H9 (cell line): ENCODE results near the gene PKNOX2. TPM values are rescaled to one million over a fixed set of nuclear protein-coding genes. Genes with fewer than 3 reads are reported as not detected.

Experiments used
- DNase-seq: peaks from one replicate; pipeline ENCODE4 v3.0.0-alpha.2; 2017
- H2AFZ ChIP-seq: one replicate; pipeline ENCODE4 v1.6.1; 2013; ENCODE audit warnings: mild to moderate bottlenecking, low read length, control low read depth, moderate library complexity
- H2AK5ac ChIP-seq: 2 replicates; pipeline ENCODE4 v1.6.1; 2013; ENCODE audit warnings: low read length, control low read depth, mixed read lengths; ENCODE audit not compliant: insufficient read length
- H2BK120ac ChIP-seq: one replicate; pipeline ENCODE4 v1.6.1; 2013; ENCODE audit warnings: low read depth, mild to moderate bottlenecking, low read length, control low read depth, inconsistent platforms; ENCODE audit not compliant: poor library complexity, severe bottlenecking
- H2BK12ac ChIP-seq: 2 replicates; pipeline ENCODE4 v1.6.1; 2013; ENCODE audit warnings: low read length, control low read depth, mixed read lengths, low read depth; ENCODE audit not compliant: insufficient read length
- H2BK15ac ChIP-seq: 2 replicates; pipeline ENCODE4 v1.6.1; 2013; ENCODE audit warnings: low read depth, low read length, control low read depth
- H2BK20ac ChIP-seq: one replicate; pipeline ENCODE4 v1.6.1; 2013; ENCODE audit warnings: low read depth, mild to moderate bottlenecking, low read length, control low read depth, inconsistent platforms; ENCODE audit not compliant: poor library complexity, severe bottlenecking
- H2BK5ac ChIP-seq: 2 replicates; pipeline ENCODE4 v1.6.1; 2013; ENCODE audit warnings: low read length, control low read depth, mixed read lengths; ENCODE audit not compliant: insufficient read length
- H3K14ac ChIP-seq: 2 replicates; pipeline ENCODE4 v1.6.1; 2013; ENCODE audit warnings: low read length, control low read depth; ENCODE audit not compliant: insufficient read depth
- H3K18ac ChIP-seq: 2 replicates; pipeline ENCODE4 v1.6.1; 2013; ENCODE audit warnings: low read depth, mild to moderate bottlenecking, mixed read lengths, low read length, control low read depth; ENCODE audit not compliant: insufficient read length
- H3K23ac ChIP-seq: 2 replicates; pipeline ENCODE4 v1.6.1; 2013; ENCODE audit warnings: low read length, control low read depth, mixed read lengths, low read depth; ENCODE audit not compliant: insufficient read length
- H3K23me2 ChIP-seq: 2 replicates; pipeline ENCODE4 v1.6.1; 2013; ENCODE audit warnings: low read depth, mild to moderate bottlenecking, mixed read lengths, low read length, control low read depth; ENCODE audit not compliant: insufficient read length, poor library complexity, severe bottlenecking
- H3K27ac ChIP-seq: 2 replicates; pipeline ENCODE4 v1.5.1; 2013; ENCODE audit warnings: low read length, control low read depth, mixed read lengths, low read depth; ENCODE audit not compliant: insufficient read length
- H3K27me3 ChIP-seq: 2 replicates; pipeline ENCODE4 v1.6.1; 2013; ENCODE audit warnings: low read length, control low read depth, inconsistent platforms; ENCODE audit not compliant: insufficient read depth
- H3K4ac ChIP-seq: 2 replicates; pipeline ENCODE4 v1.6.1; 2013; ENCODE audit warnings: low read depth, mild to moderate bottlenecking, control low read depth, inconsistent platforms, low read length, moderate library complexity
- H3K4me1 ChIP-seq: 2 replicates; pipeline ENCODE4 v1.6.1; 2013; ENCODE audit warnings: low read length, control low read depth, inconsistent platforms; ENCODE audit not compliant: insufficient read depth
- H3K4me2 ChIP-seq: 2 replicates; pipeline ENCODE4 v1.6.1; 2013; ENCODE audit warnings: low read length, control low read depth, mixed read lengths; ENCODE audit not compliant: insufficient read length, insufficient read depth
- H3K56ac ChIP-seq: 2 replicates; pipeline ENCODE4 v1.6.1; 2013; ENCODE audit warnings: low read depth, mild to moderate bottlenecking, mixed read lengths, low read length, control low read depth; ENCODE audit not compliant: insufficient read length
- H3K79me1 ChIP-seq: 2 replicates; pipeline ENCODE4 v1.6.1; 2013; ENCODE audit warnings: low read depth, mild to moderate bottlenecking, moderate library complexity, low read length, control low read depth, inconsistent platforms; ENCODE audit not compliant: insufficient read depth, poor library complexity, severe bottlenecking
- H3K79me2 ChIP-seq: 2 replicates; pipeline ENCODE4 v1.6.1; 2013; ENCODE audit warnings: low read length, control low read depth, inconsistent platforms; ENCODE audit not compliant: insufficient read depth
- H3K9ac ChIP-seq: 2 replicates; pipeline ENCODE4 v1.6.1; 2013; ENCODE audit warnings: low read length, control low read depth, mixed read lengths; ENCODE audit not compliant: insufficient read length; ENCODE audit errors: extremely low read depth
- H3K9me3 ChIP-seq: one replicate; pipeline ENCODE4 v1.6.1; 2013; ENCODE audit warnings: low read depth, low read length, inconsistent platforms; ENCODE audit not compliant: control insufficient read depth
- H3T11ph ChIP-seq: one replicate; pipeline ENCODE4 v1.6.1; 2013; ENCODE audit warnings: mild to moderate bottlenecking, low read length, control low read depth, inconsistent platforms
- H4K20me1 ChIP-seq: one replicate; pipeline ENCODE4 v1.6.1; 2013; ENCODE audit not compliant: control insufficient read depth, insufficient read length, insufficient read depth
- H4K5ac ChIP-seq: 2 replicates; pipeline ENCODE4 v1.6.1; 2013; ENCODE audit warnings: low read depth, mild to moderate bottlenecking, mixed read lengths, low read length, control low read depth; ENCODE audit not compliant: insufficient read length
- H4K8ac ChIP-seq: replicated peaks from 2 replicates; pipeline ENCODE4 v1.6.1; 2013; ENCODE audit warnings: low read length, control low read depth, mixed read lengths, low read depth; ENCODE audit not compliant: insufficient read length
- H4K91ac ChIP-seq: 2 replicates; pipeline ENCODE4 v1.6.1; 2013; ENCODE audit warnings: low read depth, mild to moderate bottlenecking, moderate library complexity, mixed read lengths, low read length, control low read depth; ENCODE audit not compliant: insufficient read length
- H3K27ac Mint-ChIP-seq, 3 experiments: 2 replicates in 2 of 3; 3 replicates in 1 of 3; pipeline ENCODE4 v1.8.0; 2020 to 2021; ENCODE audit warnings: mixed read lengths in 3 of 3, mild to moderate bottlenecking in 1 of 3, moderate library complexity in 1 of 3
- H3K27me3 Mint-ChIP-seq: 2 replicates; pipeline ENCODE4 v1.8.0; 2021; ENCODE audit warnings: low read depth, mild to moderate bottlenecking, moderate library complexity, mixed read lengths
- H3K36me3 Mint-ChIP-seq, 3 experiments: 2 replicates in 2 of 3; 3 replicates in 1 of 3; pipeline ENCODE4 v1.8.0; 2020 to 2021; ENCODE audit warnings: low read depth in 3 of 3, mixed read lengths in 3 of 3; ENCODE audit not compliant: insufficient read depth in 1 of 3
- H3K4me1 Mint-ChIP-seq, 2 experiments: 2 replicates each; pipeline ENCODE4 v1.8.0; 2020; ENCODE audit warnings: mixed read lengths in 2 of 2
- H3K4me3 Mint-ChIP-seq, 2 experiments: 2 replicates in 1 of 2; 3 replicates in 1 of 2; pipeline ENCODE4 v1.8.0; 2020 to 2021; ENCODE audit warnings: mild to moderate bottlenecking in 2 of 2, mixed read lengths in 2 of 2, moderate library complexity in 1 of 2
- H3K9me3 Mint-ChIP-seq, 2 experiments: 2 replicates in 1 of 2; 3 replicates in 1 of 2; pipeline ENCODE4 v1.8.0; 2020; ENCODE audit warnings: mild to moderate bottlenecking in 2 of 2, mixed read lengths in 2 of 2, moderate library complexity in 1 of 2
- CTCF ChIP-seq: fragments of 200-600 bp; sonication (generic); conservative IDR thresholded peaks from 3 replicates; pipeline ENCODE4 v1.8.0; 2021; ENCODE audit warnings: antibody characterized with exemption, mild to moderate bottlenecking
- WGBS: extraction: QIAGEN DNeasy Blood & Tissue Kit; methylation state at CpG from one replicate; pipeline ENCODE4 v1.1.7; 2013; ENCODE audit warnings: missing lambda C conversion rate, low lambda C conversion rate, mixed read lengths; ENCODE audit not compliant: insufficient read length; ENCODE audit errors: extremely low coverage; 5-methylcytosine and 5-hydroxymethylcytosine counted together
- total RNA-seq: library from RNA; stranded (reverse); gene quantifications from 2 replicates; pipeline ENCODE4 v1.2.1, GENCODE V29; 2021

The PKNOX2 gene
- total RNA-seq, 1 experiment from 2014 or later: 1.3 TPM

- no peak overlapping the region for H2BK12ac ChIP-seq
- H4K5ac ChIP-seq: no peak overlapping the region
- no peak overlapping the region for H3T11ph ChIP-seq
- H4K91ac ChIP-seq: no peak overlapping the region
- no peak overlapping the region for H2BK20ac ChIP-seq
- H2BK5ac ChIP-seq: no peak overlapping the region
- no peak overlapping the region for H3K4me3 Mint-ChIP-seq
- H2AFZ ChIP-seq: no peak overlapping the region
- H3K56ac ChIP-seq: no peak overlapping the region
- H3K23ac ChIP-seq: no peak overlapping the region
- H3K36me3 Mint-ChIP-seq: no peaks in the 10 kb centered on the region
- H3K23me2 ChIP-seq: no peaks in the 10 kb centered on the region
- H2BK120ac ChIP-seq: no peak overlapping the region
- H3K27ac Mint-ChIP-seq: no peak overlapping the region; a peak in 1 of 7 replicates
- H3K79me2 ChIP-seq: no peaks in the 10 kb centered on the region
- no peak overlapping the region for H4K8ac ChIP-seq
- H3K4me1 Mint-ChIP-seq: peaks cover 36 to 48% of the 10 kb centered on the region in 2 experiments
- no peak overlapping the region for H3K14ac ChIP-seq
- no peak overlapping the region for H3K4me2 ChIP-seq
- H2BK15ac ChIP-seq: no peak overlapping the region
- no peaks in the 10 kb centered on the region for H3K9me3 ChIP-seq
- H3K79me1 ChIP-seq: no peaks in the 10 kb centered on the region
- H3K9ac ChIP-seq: no peak overlapping the region
- WGBS: no CpG with 5 or more reads among the region's 6 CpGs
- H3K18ac ChIP-seq: no peak overlapping the region
- peaks cover 17% of the 10 kb centered on the region for H3K27me3 Mint-ChIP-seq
- H3K4ac ChIP-seq: no peak overlapping the region
- no peak for TF ChIP-seq CTCF
- no peak overlapping the region for H3K27ac ChIP-seq
- H4K20me1 ChIP-seq: no peaks in the 10 kb centered on the region
- no peak overlapping the region for H2AK5ac ChIP-seq
- DNase-seq: no peak
- no peaks in the 10 kb centered on the region for H3K27me3 ChIP-seq
- no peaks in the 10 kb centered on the region; the same call in 1 of the 2 replicates for H3K4me1 ChIP-seq
- H3K9me3 Mint-ChIP-seq: no peaks in the 10 kb centered on the region
Observed at GRCh38 chr11:125378571-125378970, 214.0 kb downstream of the PKNOX2 start.
